GM18511 (cell line): Measurements from ENCODE around the gene OR52L1.
"Not testable (repeated sequence)": the region's sequence is repeated elsewhere in the genome, so short reads cannot be mapped to it uniquely, and the experiment has no call there.

Source experiments
- ATAC-seq: cut with Tn5 transposase; IDR thresholded peaks from one replicate; pipeline ENCODE4 v1.9.1; 2021; ENCODE audit warnings: mild to moderate bottlenecking, moderate library complexity; ENCODE audit not compliant: unreplicated experiment

Gene OR52L1

GRCh38 chr11:5986885-5987284 is at the start of gene OR52L1:
TSS of gene OR52L1 (minus strand) at chr11:5986985. CDS start at chr11:5986930, 55 bp downstream.
- ATAC-seq = no peak

DNA sequence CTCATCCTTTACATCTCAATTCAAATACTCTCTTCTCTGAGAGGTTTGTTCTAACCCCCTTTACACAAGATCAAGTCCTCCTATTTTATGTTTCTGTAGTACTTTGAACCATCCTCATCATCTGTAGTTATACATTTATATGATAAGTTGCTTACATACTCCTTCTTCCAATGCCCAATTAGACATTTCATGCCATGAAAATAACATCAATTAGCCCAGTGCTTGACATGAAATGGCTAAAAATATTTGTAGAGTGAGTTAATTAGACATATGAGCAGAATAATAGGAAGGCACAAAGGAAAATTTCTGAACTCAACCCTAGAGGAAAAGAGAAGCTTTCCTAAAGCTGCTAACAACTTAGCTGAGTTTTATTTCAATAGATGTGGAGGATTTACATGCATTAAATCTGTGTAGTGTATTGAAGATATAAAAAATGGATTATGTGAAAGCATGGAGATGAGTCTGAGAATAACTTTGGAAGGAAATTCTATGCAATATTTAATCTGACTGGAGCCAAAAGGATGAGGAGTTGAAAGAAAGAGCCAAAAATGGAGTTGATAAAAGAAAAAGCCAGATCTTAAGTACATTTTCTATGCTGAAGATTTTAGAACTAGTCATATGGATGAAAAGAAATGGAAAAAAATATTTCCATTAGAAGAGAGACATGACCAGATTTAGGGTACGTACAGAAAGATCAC is 44.1 kb upstream of the OR52L1 start, which contains the start of gene OR56A1:
Gene OR56A1, minus strand, starts transcription at position 51 of the 698 bp plus-strand sequence. CDS start 3,066 bp downstream, outside the sequence.
- ATAC-seq = no peak

GRCh38 chr11:6027501-6027900 is 40.7 kb upstream of the OR52L1 start:
- no peak for ATAC-seq

GRCh38 chr11:6025056-6025455 is 38.3 kb upstream of the OR52L1 start:
- ATAC-seq = no peak

DNA sequence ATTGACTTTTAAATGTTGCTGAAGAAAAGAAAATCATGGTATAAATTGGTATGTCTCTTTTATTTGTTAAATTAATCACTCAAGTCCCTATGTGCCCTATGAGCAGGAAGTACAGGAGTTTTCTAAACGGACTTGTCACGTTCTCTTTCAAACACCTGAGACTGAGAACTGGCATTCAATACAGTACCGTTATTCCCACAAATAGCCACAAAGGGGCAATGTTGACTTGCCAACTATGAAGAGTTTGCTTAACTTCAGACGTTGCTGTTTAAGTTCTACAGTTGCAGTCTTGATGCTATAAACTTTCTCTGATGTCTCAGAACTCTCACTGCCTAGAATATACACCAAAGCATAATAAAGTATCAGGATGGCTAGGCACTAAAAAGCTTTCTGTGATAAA is 36.2 kb upstream of the OR52L1 start:
- ATAC-seq = peak; percentile 70

- ATAC-seq = no peak
Measured at GRCh38 chr11:6013042-6013441, 26.3 kb upstream of the OR52L1 start.

DNA sequence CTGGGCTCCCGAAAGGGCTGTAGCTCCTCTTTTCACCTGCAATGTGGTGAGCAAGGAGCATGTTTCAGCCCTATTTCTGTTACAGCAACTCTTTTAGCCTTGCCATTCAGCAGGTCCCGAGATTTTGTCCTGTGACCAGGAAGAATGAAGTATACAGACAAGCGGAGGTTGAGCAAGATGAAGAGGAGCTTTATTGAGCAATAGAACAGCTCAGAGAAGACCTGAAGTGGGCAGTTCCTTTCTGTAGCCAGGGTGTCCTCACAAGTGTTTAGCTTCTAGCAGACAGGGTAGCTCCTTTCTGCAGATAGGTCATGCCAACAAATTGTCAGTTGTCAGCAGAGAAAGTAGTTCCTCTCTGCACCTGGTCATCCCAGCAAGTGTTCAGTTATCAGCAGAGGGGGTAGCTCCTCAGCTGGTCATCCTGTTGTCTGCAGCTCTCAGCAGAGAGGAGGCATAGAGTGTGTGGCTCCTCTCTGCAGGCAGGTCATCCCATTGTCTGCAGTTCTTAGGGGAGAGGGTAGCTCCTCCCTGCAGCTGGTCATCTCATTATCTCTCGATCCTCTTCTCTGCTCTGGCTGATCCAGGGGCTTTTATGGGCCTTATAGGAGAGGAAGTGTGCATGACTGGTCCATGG is 25.4 kb upstream of the OR52L1 start:
- no peak for ATAC-seq

DNA sequence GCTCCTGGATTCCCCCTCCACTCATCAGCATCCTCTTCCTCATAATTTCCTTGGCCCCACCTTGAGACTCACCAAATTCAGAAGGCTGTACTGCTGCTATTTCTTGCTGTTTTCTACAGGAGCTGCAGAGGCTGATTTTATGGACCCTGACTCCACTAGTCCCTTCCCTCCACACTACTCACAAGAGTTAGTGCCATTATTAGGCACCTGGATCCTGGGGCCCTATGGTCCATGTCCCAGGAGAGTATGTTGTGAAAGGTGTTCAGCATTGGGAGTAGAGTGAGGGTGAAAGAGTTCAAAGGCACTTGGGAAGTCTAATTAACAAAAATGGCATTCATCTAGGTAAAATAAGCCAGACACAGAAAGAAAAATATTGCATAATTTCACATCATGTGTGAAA is 20.1 kb upstream of the OR52L1 start, which contains the start of gene OR56A4:
Gene OR56A4, minus strand, starts transcription at position 101 of the 400 bp plus-strand sequence. CDS start 3,954 bp downstream, outside the sequence.
- no peak for ATAC-seq

DNA sequence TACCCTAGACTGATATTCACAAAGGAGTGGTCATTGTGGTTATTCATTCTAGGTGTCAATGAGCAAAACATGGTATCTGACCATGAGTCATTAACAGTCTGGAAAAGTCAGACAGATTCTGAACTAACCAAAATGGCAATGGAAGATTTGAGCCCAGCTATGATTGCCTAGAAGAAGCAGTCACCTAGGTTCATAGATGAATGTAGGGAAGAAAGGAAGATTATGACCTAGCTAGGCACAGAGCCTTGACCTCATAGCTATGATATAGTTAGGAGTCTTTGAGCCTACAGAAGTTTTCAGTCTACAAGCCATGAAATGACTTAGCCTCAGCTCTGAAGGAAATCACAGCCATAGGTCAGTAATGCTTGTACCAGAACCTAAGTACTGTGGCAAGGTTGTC is 19.6 kb upstream of the OR52L1 start:
- ATAC-seq = no peak

GRCh38 chr11:6002202-6002699 is 15.5 kb upstream of the OR52L1 start:
- ATAC-seq = no peak

- no peak for ATAC-seq
Measured at GRCh38 chr11:5994791-5995190, 8.0 kb upstream of the OR52L1 start.

DNA sequence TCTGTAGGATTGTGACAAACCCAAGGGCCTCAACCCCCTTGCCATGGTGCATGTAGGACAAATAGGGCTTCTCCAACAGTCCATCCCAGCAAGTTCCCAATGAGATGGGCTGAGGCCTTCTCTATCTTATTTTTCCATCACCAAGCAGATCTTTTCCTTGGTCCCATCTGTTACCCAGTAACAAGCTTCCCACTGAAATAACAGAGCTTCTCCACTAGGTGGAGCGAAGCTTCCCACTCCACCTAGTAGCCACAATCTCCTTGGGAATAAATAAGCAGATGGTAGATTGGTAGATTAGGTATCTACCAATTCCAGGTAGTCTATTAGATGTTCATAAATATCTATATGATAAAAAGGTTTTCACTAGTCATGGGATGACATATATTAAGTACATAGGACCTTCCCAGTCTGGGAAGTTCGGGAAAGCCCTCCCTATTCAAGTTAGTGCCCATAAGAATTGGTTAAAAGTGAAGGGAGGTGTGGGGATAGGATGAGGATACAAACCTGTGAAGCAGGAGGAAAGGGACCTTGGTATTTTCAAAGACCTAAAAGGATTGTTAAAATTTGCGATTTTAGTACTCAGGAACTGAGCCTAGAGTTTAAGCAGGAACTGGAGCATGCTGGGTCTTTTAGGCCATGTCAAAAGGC is 5.9 kb upstream of the OR52L1 start:
- ATAC-seq = peak; percentile 54

GRCh38 chr11:5992150-5992549 is 5.4 kb upstream of the OR52L1 start:
- no peak for ATAC-seq

DNA sequence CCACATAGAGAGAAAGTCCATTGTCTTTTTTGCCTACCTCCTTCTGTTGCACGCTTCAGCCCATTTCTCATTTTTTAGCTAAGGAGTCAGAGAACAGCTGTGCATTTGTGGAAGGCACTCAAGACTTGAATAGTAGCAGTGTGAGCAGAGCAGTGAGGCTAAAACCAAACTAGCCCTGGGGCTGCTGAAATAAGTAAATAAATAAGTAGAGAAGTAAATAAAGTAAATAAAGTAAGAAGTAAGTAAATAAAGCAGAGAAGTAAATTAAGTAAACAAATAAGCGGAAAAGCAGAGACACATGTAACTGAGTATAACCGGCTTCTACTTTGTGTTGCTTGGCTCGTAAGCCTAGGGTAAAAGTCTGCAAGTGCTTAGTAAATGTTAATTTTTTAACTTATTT is 2.4 kb upstream of the OR52L1 start:
- ATAC-seq = no peak

DNA sequence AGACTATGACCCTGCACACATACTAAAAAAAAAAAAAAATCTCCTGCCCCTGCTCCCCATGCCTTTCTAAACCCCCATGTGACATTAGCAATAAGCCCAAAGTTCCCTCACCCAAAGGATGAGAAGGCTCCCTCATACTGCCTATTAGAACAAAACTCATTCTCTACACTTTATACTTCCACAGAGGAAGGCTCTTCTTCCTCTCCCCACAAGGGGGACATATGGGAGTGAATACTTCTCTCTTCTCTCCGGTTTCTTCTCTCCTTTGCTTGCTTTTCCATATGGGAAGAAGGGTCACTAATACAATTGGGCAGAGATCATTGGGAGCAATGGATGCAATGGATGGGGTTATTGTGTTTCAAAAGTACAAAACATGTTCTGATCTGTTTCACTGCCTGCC is 3.3 kb downstream of the OR52L1 start:
- ATAC-seq = no peak

DNA sequence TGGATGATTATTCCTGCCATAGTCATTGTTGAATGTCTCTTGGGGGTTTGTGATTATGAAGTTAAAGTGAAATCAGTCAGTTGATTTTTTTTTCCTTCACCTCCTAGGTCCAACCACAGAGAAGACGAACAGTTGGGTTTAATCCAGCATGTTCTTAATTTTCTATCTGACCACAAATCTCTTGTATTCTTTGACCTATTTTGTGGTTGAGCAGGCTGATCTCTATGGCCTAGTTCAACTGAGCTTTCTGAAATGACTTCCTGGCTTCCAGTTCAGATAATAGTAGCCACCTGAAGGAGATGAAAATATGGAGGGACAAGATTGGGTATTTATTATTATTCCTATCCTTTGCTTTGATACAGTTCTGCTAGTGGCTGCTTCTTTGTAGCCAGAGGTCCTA is 13.3 kb downstream of the OR52L1 start:
- no peak for ATAC-seq

GRCh38 chr11:5968394-5968793 is 18.4 kb downstream of the OR52L1 start, which contains the start of gene OR56A5:
TSS of gene OR56A5 (minus strand) at chr11:5968494. CDS start at chr11:5968494, 0 bp downstream.
- ATAC-seq = no peak

GRCh38 chr11:5967708-5968107 is 19.1 kb downstream of the OR52L1 start:
- ATAC-seq = no peak

GRCh38 chr11:5966958-5967357 is 19.8 kb downstream of the OR52L1 start:
- ATAC-seq = no peak

DNA sequence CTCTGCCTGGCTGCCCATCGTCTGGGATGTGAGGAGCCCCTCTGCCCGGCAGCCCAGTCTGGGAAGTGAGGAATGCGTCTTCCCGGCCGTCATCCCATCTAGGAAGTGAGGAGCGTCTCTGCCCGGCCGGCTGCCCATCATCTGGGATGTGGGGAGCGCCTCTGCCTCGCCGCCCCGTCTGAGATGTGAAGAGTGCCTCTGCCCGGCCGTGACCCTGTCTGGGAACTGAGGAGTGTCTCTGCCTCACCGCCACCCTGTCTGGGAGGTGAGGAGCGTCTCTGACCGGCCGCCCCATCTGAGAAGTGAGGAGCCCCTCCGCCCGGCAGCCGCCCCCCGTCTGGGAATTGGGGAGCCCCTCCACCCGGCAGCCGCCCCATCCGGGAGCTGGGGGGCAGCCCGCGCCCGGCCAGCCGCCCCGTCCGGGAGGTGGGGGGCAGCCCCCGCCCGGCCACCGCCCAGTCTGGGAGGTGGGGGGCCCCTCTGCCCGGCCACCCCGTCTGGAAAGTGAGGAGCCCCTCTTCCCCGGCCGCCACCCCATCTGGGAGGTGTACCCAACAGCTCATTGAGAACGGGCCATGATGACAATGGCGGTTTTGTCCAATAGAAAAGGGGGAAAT is 26.0 kb downstream of the OR52L1 start:
- ATAC-seq = not testable (repeated sequence)

DNA sequence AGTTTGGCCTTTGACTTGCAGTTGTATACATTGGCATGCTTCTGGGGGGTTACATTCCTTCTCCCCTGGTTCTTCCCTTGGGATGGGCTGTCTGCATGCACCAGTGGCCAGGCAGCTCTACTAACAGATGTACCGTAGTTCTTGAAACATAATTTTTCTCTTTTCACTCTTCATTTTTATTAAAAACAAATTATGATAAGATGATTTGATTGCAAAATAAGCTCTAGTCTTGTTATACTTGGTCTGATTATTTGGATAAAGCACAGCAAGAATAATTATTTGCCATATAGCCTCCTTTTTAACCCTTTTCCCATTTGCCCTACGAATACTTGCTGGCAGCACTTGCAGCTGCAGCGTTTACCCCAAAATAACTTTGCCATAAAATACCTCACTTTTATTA is 31.2 kb downstream of the OR52L1 start:
- no peak for ATAC-seq
